ENCODE results near the gene HOXD11. TPM values are rescaled to one million over a fixed set of nuclear protein-coding genes. Genes with fewer than 3 reads are reported as not detected.

HOXD11 gene
- total and polyA plus RNA-seq, 2 donors (not counting 1 experiment from before 2014, with no cell fraction given) = not detected

GRCh38 chr2:176101216-176101830 lies 5.8 kb upstream of the HOXD11 start:
- Histone ChIP-seq H3K79me2 (ENCODE audit: control insufficient read depth, insufficient read depth, low read length) (no peaks in the 10 kb centered on the region), H3K4me1 (ENCODE audit: control insufficient read depth in 2 of 2, insufficient read depth in 2 of 2, low read length in 2 of 2) (peaks cover 17 to 52% of the 10 kb centered on the region in 2 donors), H3K9me3 (ENCODE audit: control extremely low read depth in 1 of 3, control insufficient read depth in 2 of 3, insufficient read depth in 1 of 3, low read length in 2 of 3) (peaks cover 0 to 61% (median 0%) of the 10 kb centered on the region in 3 donors), H3K4me3 (ENCODE audit: control extremely low read depth in 1 of 5, extremely low read depth in 1 of 5, insufficient read depth in 1 of 5, low read depth in 2 of 5, low read length in 4 of 5) (no peak overlapping the region), H3K36me3 (replicated peaks in 1 of 2; ENCODE audit: control extremely low read depth in 1 of 2, control insufficient read depth in 1 of 2, extremely low read depth in 1 of 2, insufficient read depth in 2 of 2, low read length in 1 of 2) (no peaks in the 10 kb centered on the region), H4K20me1 (ENCODE audit: control insufficient read depth, insufficient read depth, low read length, poor library complexity, severe bottlenecking) (no peaks in the 10 kb centered on the region), H2AFZ (ENCODE audit: insufficient read depth, low read depth, low read length, poor library complexity, severe bottlenecking) (no peak overlapping the region), H3K4me2 (replicated peaks; ENCODE audit: low read depth, low read length, poor library complexity, severe bottlenecking) (no peak overlapping the region), H3K27me3 (replicated peaks in 1 of 4; ENCODE audit: control extremely low read depth in 1 of 4, control insufficient read depth in 3 of 4, insufficient read depth in 4 of 4, low read length in 3 of 4) (peaks cover 0 to 99% (median 68%) of the 10 kb centered on the region in 4 experiments), H3K9ac (ENCODE audit: low read length) (no peak overlapping the region), H3K27ac (ENCODE audit: low read length in 2 of 2) (no peak overlapping the region)
- 8% methylated on average over 2 of the region's 2 CpGs for WGBS (ENCODE audit: insufficient coverage)
- ChIA-PET CTCF (interaction anchor here (0.8 to 1.6 kb wide), 2 partner anchors 26 to 551 kb away, joined by 3 to 4 read pairs; no protein-coding TSS in a partner anchor), POLR2A (no interaction called here)
- peaks cover 83% of the 10 kb centered on the region for H3K27me3 Mint-ChIP-seq
- ATAC-seq (ENCODE audit: low read depth) = no peak
- H3K9me3 Mint-ChIP-seq (ENCODE audit: insufficient read depth) = no peaks in the 10 kb centered on the region
- intact Hi-C loops (cut with micrococcal nuclease) = no loop called here
- TF ChIP-seq CTCF (IDR thresholded peaks at IDR 0.05) (no peak), EZH2 (IDR thresholded peaks at IDR 0.05; ENCODE audit: borderline replicate concordance, insufficient read depth, low read depth, low read length, poor library complexity, severe bottlenecking) (no peak)
- H3K27ac Mint-ChIP-seq = no peak overlapping the region
- peaks cover 20% of the 10 kb centered on the region for H3K4me1 Mint-ChIP-seq
- DNase-seq = no peak
- no peak overlapping the region for H3K4me3 Mint-ChIP-seq

GRCh38 chr2:176101842-176102241 lies 5.2 kb upstream of the HOXD11 start:
- ChIA-PET CTCF (interaction anchor here (0.8 to 1.6 kb wide), 2 partner anchors 25 to 550 kb away, joined by 3 to 4 read pairs; no protein-coding TSS in a partner anchor), POLR2A (no interaction called here)
- no peak overlapping the region for H3K4me3 Mint-ChIP-seq
- H3K9me3 Mint-ChIP-seq (ENCODE audit: insufficient read depth) = no peaks in the 10 kb centered on the region
- H3K9ac ChIP-seq (ENCODE audit: low read length) = no peak overlapping the region
- peaks cover 17% of the 10 kb centered on the region for H3K4me1 Mint-ChIP-seq
- no peak overlapping the region for H3K4me2 ChIP-seq (replicated peaks; ENCODE audit: low read depth, low read length, poor library complexity, severe bottlenecking)
- H3K79me2 ChIP-seq (ENCODE audit: control insufficient read depth, insufficient read depth, low read length) = no peaks in the 10 kb centered on the region
- TF ChIP-seq EZH2 (IDR thresholded peaks at IDR 0.05; ENCODE audit: borderline replicate concordance, insufficient read depth, low read depth, low read length, poor library complexity, severe bottlenecking) = no peak
- TF ChIP-seq CTCF (IDR thresholded peaks at IDR 0.05) = no peak
- H4K20me1 ChIP-seq (ENCODE audit: control insufficient read depth, insufficient read depth, low read length, poor library complexity, severe bottlenecking) = no peaks in the 10 kb centered on the region
- no peaks in the 10 kb centered on the region for H3K36me3 ChIP-seq (replicated peaks in 1 of 2; ENCODE audit: control extremely low read depth in 1 of 2, control insufficient read depth in 1 of 2, extremely low read depth in 1 of 2, insufficient read depth in 2 of 2, low read length in 1 of 2)
- H3K4me3 ChIP-seq (ENCODE audit: control extremely low read depth in 1 of 5, extremely low read depth in 1 of 5, insufficient read depth in 1 of 5, low read depth in 2 of 5, low read length in 4 of 5) = no peak overlapping the region
- H3K27me3 Mint-ChIP-seq = peaks cover 81% of the 10 kb centered on the region
- H2AFZ ChIP-seq (ENCODE audit: insufficient read depth, low read depth, low read length, poor library complexity, severe bottlenecking) = no peak overlapping the region
- no peak overlapping the region for H3K27ac Mint-ChIP-seq
- H3K27ac ChIP-seq (ENCODE audit: low read length in 2 of 2) = no peak overlapping the region
- no peak for ATAC-seq (ENCODE audit: low read depth)
- intact Hi-C loops (cut with micrococcal nuclease) = no loop called here
- peaks cover 0 to 98% (median 66%) of the 10 kb centered on the region in 4 experiments for H3K27me3 ChIP-seq (replicated peaks in 1 of 4; ENCODE audit: control extremely low read depth in 1 of 4, control insufficient read depth in 3 of 4, insufficient read depth in 4 of 4, low read length in 3 of 4)
- no peak for DNase-seq
- peaks cover 12 to 52% of the 10 kb centered on the region in 2 donors for H3K4me1 ChIP-seq (ENCODE audit: control insufficient read depth in 2 of 2, insufficient read depth in 2 of 2, low read length in 2 of 2)
- peaks cover 0 to 64% (median 0%) of the 10 kb centered on the region in 3 donors for H3K9me3 ChIP-seq (ENCODE audit: control extremely low read depth in 1 of 3, control insufficient read depth in 2 of 3, insufficient read depth in 1 of 3, low read length in 2 of 3)
- 10% methylated on average over 3 of the region's 5 CpGs for WGBS (ENCODE audit: insufficient coverage)

Measured in B cell (primary cell).